Brain microvascular endothelial cell (primary cell): ENCODE data around the gene GRIK1.

Experiments
- DNase-seq: peaks from one replicate; pipeline ENCODE4 v3.0.0-alpha.2; 2020
- H3K27ac ChIP-seq: fragments of 250-450 bp; sonication (Bioruptor Pico); 2 replicates; pipeline ENCODE4 v1.5.1; 2020; ENCODE audit warnings: mild to moderate bottlenecking, moderate library complexity
- H3K27me3 ChIP-seq: fragments of 250-450 bp; sonication (Bioruptor Pico); replicated peaks from 2 replicates; pipeline ENCODE4 v1.5.1; 2020; ENCODE audit warnings: mild to moderate bottlenecking
- H3K36me3 ChIP-seq: fragments of 250-450 bp; sonication (Bioruptor Pico); replicated peaks from 2 replicates; pipeline ENCODE4 v1.5.1; 2020; ENCODE audit warnings: mild to moderate bottlenecking
- H3K4me3 ChIP-seq: 2 replicates; pipeline ENCODE4 v1.5.1; 2011; ENCODE audit warnings: low read depth, mild to moderate bottlenecking, control low read depth, low read length, moderate library complexity
- in situ Hi-C: cut with HindIII; loops from 2 replicates; pipeline ENCODE4 v1.10.0; 2017; ENCODE audit warnings: low sequenced_read_pairs, low pct_ligation_motif_present
- TF ChIP-seq, protein P1 (sequence below): IDR thresholded peaks from 2 replicates; pipeline ENCODE4 v1.5.1; 2011; ENCODE audit warnings: low read depth, mild to moderate bottlenecking, moderate library complexity, low read length, control low read depth, inconsistent platforms; ENCODE audit errors: missing control alignments

GRIK1 gene

GRCh38 chr21:29748391-29749167, 191.2 kb downstream of the GRIK1 start:
- in situ Hi-C loops: no loop called here
- Histone ChIP-seq H3K4me3 (no peak overlapping the region), H3K27me3 (no peaks in the 10 kb centered on the region), H3K36me3 (no peaks in the 10 kb centered on the region), H3K27ac (no peak overlapping the region)
- no peak for DNase-seq
- TF ChIP-seq, protein P1, sequence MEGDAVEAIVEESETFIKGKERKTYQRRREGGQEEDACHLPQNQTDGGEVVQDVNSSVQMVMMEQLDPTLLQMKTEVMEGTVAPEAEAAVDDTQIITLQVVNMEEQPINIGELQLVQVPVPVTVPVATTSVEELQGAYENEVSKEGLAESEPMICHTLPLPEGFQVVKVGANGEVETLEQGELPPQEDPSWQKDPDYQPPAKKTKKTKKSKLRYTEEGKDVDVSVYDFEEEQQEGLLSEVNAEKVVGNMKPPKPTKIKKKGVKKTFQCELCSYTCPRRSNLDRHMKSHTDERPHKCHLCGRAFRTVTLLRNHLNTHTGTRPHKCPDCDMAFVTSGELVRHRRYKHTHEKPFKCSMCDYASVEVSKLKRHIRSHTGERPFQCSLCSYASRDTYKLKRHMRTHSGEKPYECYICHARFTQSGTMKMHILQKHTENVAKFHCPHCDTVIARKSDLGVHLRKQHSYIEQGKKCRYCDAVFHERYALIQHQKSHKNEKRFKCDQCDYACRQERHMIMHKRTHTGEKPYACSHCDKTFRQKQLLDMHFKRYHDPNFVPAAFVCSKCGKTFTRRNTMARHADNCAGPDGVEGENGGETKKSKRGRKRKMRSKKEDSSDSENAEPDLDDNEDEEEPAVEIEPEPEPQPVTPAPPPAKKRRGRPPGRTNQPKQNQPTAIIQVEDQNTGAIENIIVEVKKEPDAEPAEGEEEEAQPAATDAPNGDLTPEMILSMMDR: no peak

DNA sequence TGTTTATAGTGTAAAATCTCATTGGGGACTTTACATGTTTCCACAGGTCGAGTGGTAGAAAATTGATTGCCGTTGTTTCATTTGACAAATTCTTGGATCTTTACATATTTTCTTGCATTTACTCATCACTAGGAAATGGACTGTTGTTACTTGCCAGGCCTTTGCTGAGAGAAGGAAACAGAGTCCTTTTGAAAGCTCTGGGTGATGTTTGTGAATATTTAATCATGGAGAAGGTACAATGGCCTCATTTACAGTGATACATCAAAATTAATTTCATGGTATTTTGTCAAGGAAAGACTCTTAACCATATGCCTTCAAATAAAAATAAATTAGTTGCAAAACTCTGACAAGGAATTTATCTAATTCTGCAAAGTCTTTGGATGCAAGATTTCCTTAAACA, 198.0 kb downstream of the GRIK1 start:
- in situ Hi-C loops: no loop called here
- no peak for DNase-seq
- TF ChIP-seq, protein P1: no peak
- H3K36me3 ChIP-seq: no peaks in the 10 kb centered on the region
- no peaks in the 10 kb centered on the region for H3K27me3 ChIP-seq
- no peak overlapping the region for H3K27ac ChIP-seq
- H3K4me3 ChIP-seq: no peak overlapping the region

- DNase-seq: no peak
- in situ Hi-C loops: no loop called here
- H3K27ac ChIP-seq: no peak overlapping the region
- H3K36me3 ChIP-seq: no peaks in the 10 kb centered on the region
- TF ChIP-seq, protein P1: no peak
- no peak overlapping the region for H3K4me3 ChIP-seq
- H3K27me3 ChIP-seq: no peaks in the 10 kb centered on the region
Observed at GRCh38 chr21:29739176-29739575, 200.6 kb downstream of the GRIK1 start.

- no peaks in the 10 kb centered on the region for H3K36me3 ChIP-seq
- no peak overlapping the region for H3K4me3 ChIP-seq
- no peak overlapping the region for H3K27ac ChIP-seq
- TF ChIP-seq, protein P1: no peak
- H3K27me3 ChIP-seq: no peaks in the 10 kb centered on the region
- in situ Hi-C loops: no loop called here
- no peak for DNase-seq
Observed at GRCh38 chr21:29738730-29739129, 201.1 kb downstream of the GRIK1 start.

DNA sequence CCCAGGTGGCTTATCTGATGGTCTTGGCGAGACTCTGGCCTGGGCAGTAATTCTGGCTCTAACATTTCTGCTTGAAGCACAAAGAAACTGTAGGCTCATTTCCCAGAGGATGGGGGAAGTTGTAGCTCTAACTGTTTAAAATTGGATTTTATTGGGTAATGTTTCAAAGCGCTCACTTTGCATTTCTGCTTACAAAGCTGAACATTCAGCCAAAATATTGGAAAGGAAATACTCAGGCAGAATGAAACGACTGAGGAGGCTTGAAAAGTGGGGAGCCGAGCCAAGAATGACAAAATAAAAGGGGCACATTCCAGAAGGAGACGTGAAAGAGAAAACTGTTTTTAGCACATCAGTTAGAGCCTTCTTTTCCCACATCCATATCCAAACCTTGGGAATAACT, 202.6 kb downstream of the GRIK1 start:
- in situ Hi-C loops: no loop called here
- Histone ChIP-seq H3K27ac (no peak overlapping the region), H3K27me3 (no peaks in the 10 kb centered on the region), H3K36me3 (no peaks in the 10 kb centered on the region), H3K4me3 (no peak overlapping the region)
- TF ChIP-seq, protein P1: no peak
- DNase-seq: no peak

- in situ Hi-C loops: no loop called here
- TF ChIP-seq, protein P1: no peak
- H3K27me3 ChIP-seq: no peaks in the 10 kb centered on the region
Observed at GRCh38 chr21:29730281-29730680, 209.5 kb downstream of the GRIK1 start.

More at GRCh38 chr21:29730281-29730680, 209.5 kb downstream of the GRIK1 start:
- no peaks in the 10 kb centered on the region for H3K36me3 ChIP-seq
- no peak overlapping the region for H3K27ac ChIP-seq
- no peak overlapping the region for H3K4me3 ChIP-seq
- no peak for DNase-seq
